Stomach (tissue), 9 donors: ENCODE results near the gene POLE. TPM values are rescaled to one million over a fixed set of nuclear protein-coding genes. Genes with fewer than 3 reads are reported as not detected.

ENCODE experiments used
- DNase-seq, 2 donors: peaks; one replicate each; pipeline versions ENCODE4 v3.0.0 to v3.0.0-alpha.2; 2013 to 2019
- H3K27ac ChIP-seq, 5 donors: fragments of 200-600 bp in 4 of 5; sonication (generic) in 4 of 5; one replicate each; pipeline ENCODE4 v1.5.1; 2013 to 2019; ENCODE audit warnings: mild to moderate bottlenecking in 1 of 5, moderate library complexity in 1 of 5
- H3K27me3 ChIP-seq, 3 donors: fragments of 200-600 bp; sonication (generic); one replicate each; pipeline ENCODE4 v1.5.1; 2017 to 2019; ENCODE audit warnings: mixed run types in 1 of 3
- H3K36me3 ChIP-seq, 4 donors: fragments of 200-600 bp; sonication (generic); 1 replicate in 3 of 4; 2 replicates in 1 of 4; pipeline ENCODE4 v1.5.1; 2016 to 2019
- H3K4me1 ChIP-seq, 4 donors: fragments of 200-600 bp; sonication (generic); one replicate each; pipeline ENCODE4 v1.5.1; 2016 to 2019
- H3K4me3 ChIP-seq, 4 donors: fragments of 200-600 bp; sonication (generic) in 3 of 4; one replicate each; pipeline ENCODE4 v1.5.1; 2016 to 2019; ENCODE audit warnings: mild to moderate bottlenecking in 1 of 4
- H3K9me3 ChIP-seq, 4 donors: fragments of 200-600 bp; sonication (generic); one replicate each; pipeline ENCODE4 v1.5.1; 2016 to 2019
- CTCF ChIP-seq, 7 experiments: fragments of 450-650 bp in 4 of 7; fragments of 200-600 bp in 3 of 7; sonication (generic) in 3 of 7; IDR thresholded peaks; one replicate each; pipeline ENCODE4 v1.5.1; 2016 to 2019; ENCODE audit warnings: antibody characterized with exemption in 7 of 7, control low read depth in 2 of 7, mild to moderate bottlenecking in 1 of 7
- EP300 ChIP-seq: sonication (generic); formaldehyde crosslinking; IDR thresholded peaks from one replicate; pipeline ENCODE4 v1.6.1; 2017; ENCODE audit warnings: antibody characterized with exemption
- POLR2A ChIP-seq, 4 donors: fragments of 450-650 bp; IDR thresholded peaks; one replicate each; pipeline ENCODE4 v1.6.1; 2016; ENCODE audit warnings: antibody characterized with exemption in 4 of 4, control low read depth in 2 of 4, mild to moderate bottlenecking in 1 of 4, moderate library complexity in 1 of 4
- POLR2AphosphoS5 ChIP-seq, 3 donors: sonication (generic); formaldehyde crosslinking; IDR thresholded peaks; one replicate each; pipeline ENCODE4 v1.6.1; 2016; ENCODE audit warnings: antibody characterized with exemption in 3 of 3
- WGBS, 5 donors: extraction: QIAGEN DNeasy Blood & Tissue Kit in 3 of 5; methylation state at CpG; one replicate each; pipeline versions ENCODE4 v1.1.5 to v1.1.7; 2013 to 2018; 5-methylcytosine and 5-hydroxymethylcytosine counted together
- intact Hi-C: fragments of 100-400 bp; cut with DNase I; formaldehyde crosslinking; loops from one replicate; pipeline ENCODE4 v1.15.1; 2023; ENCODE audit warnings: low total_unique reads
- polyA plus RNA-seq, 3 donors: library from polyadenylated mRNA; stranded (reverse); fragments of 200-250 nt; gene quantifications; one replicate each; pipeline ENCODE4 v1.2.3, GENCODE V29; 2013
- total RNA-seq, 5 donors: library from RNA; depleted of rRNA; stranded (reverse); fragments of >200 nt; gene quantifications; one replicate each; pipeline versions ENCODE4 v1.1.0 to v1.2.3, GENCODE V29; 2014 to 2016
- donor health status: healthy with polysubstance abuse.
- donor health status: Bipolar disorder and iron deficiency.
- donor health status: healthy.

POLE gene
- total and polyA plus RNA-seq, 8 donors = 12.7 to 144 (median 43.3) TPM

GRCh38 chr12:132690112-132690511 is 3.0 kb upstream of the POLE start:
- peaks cover 12 to 37% (median 30%) of the 10 kb centered on the region in 4 donors for H3K4me1 ChIP-seq
- H3K27ac ChIP-seq = peak overlapping the region in 4 of 5 donors; percentile 28 to 74 (median 62)
- H3K4me3 ChIP-seq = no peak overlapping the region
- no peaks in the 10 kb centered on the region for H3K9me3 ChIP-seq
- intact Hi-C loops = no loop called here
- no peak for TF ChIP-seq POLR2AphosphoS5 (IDR thresholded peaks at IDR 0.05)
- H3K27me3 ChIP-seq = no peaks in the 10 kb centered on the region
- no peak for DNase-seq
- WGBS, 5 donors = 88 to 96% (median 89%) methylated on average over 9 of the region's 9 CpGs
- H3K36me3 ChIP-seq = peaks cover 4 to 19% (median 17%) of the 10 kb centered on the region in 4 donors

GRCh38 chr12:132689227-132689626 is 2.1 kb upstream of the POLE start:
- Histone ChIP-seq H3K4me1 (peaks cover 10 to 35% (median 29%) of the 10 kb centered on the region in 4 donors), H3K36me3 (peaks cover 4 to 19% (median 17%) of the 10 kb centered on the region in 4 donors), H3K27me3 (no peaks in the 10 kb centered on the region), H3K27ac (peak overlapping the region; percentile 60 to 91 (median 71)), H3K4me3 (peak overlapping the region; percentile 13 to 35 (median 30)), H3K9me3 (no peaks in the 10 kb centered on the region)
- intact Hi-C loops = no loop called here
- TF ChIP-seq POLR2AphosphoS5 (IDR thresholded peaks at IDR 0.05) (peak in 2 of 3 donors; percentile 54 to 60), POLR2A (IDR thresholded peaks at IDR 0.05) (no peak), CTCF (IDR thresholded peaks at IDR 0.05) (no peak)
- 31 to 65% (median 47%) methylated on average over 17 to 18 of the region's 18 CpGs for WGBS, 5 donors
- peak; percentile 72 to 86 for DNase-seq

- TF ChIP-seq POLR2AphosphoS5 (IDR thresholded peaks at IDR 0.05) (no peak), EP300 (no peak), CTCF (IDR thresholded peaks at IDR 0.05) (no peak), POLR2A (IDR thresholded peaks at IDR 0.05) (no peak)
- Histone ChIP-seq H3K4me3 (peak overlapping the region; percentile 91 to 96 (median 93)), H3K4me1 (peaks cover 10 to 35% (median 29%) of the 10 kb centered on the region in 4 donors), H3K36me3 (peaks cover 4 to 19% (median 17%) of the 10 kb centered on the region in 4 donors), H3K27me3 (no peaks in the 10 kb centered on the region), H3K9me3 (no peaks in the 10 kb centered on the region), H3K27ac (peak overlapping the region; percentile 79 to 93 (median 88))
- intact Hi-C loops = no loop called here
- DNase-seq = no peak
- WGBS, 5 donors = 0% methylated on average over 8 to 55 of the region's 55 CpGs
These were observed 324 bp downstream of the POLE start for GRCh38 chr12:132686825-132687210.

GRCh38 chr12:132685400-132685799 is 1.7 kb downstream of the POLE start:
- intact Hi-C loops = no loop called here
- peaks cover 0 to 8% (median 5%) of the 10 kb centered on the region in 4 donors for H3K36me3 ChIP-seq
- peaks cover 10 to 33% (median 28%) of the 10 kb centered on the region in 4 donors for H3K4me1 ChIP-seq
- TF ChIP-seq POLR2A (IDR thresholded peaks at IDR 0.05) (no peak), EP300 (no peak), CTCF (IDR thresholded peaks at IDR 0.05) (no peak), POLR2AphosphoS5 (IDR thresholded peaks at IDR 0.05) (no peak)
- no peak overlapping the region for H3K27ac ChIP-seq
- no peaks in the 10 kb centered on the region for H3K27me3 ChIP-seq
- no peaks in the 10 kb centered on the region for H3K9me3 ChIP-seq
- no peak for DNase-seq
- H3K4me3 ChIP-seq = no peak overlapping the region
- WGBS, 5 donors = 67 to 82% (median 71%) methylated on average over 5 of the region's 5 CpGs

DNA sequence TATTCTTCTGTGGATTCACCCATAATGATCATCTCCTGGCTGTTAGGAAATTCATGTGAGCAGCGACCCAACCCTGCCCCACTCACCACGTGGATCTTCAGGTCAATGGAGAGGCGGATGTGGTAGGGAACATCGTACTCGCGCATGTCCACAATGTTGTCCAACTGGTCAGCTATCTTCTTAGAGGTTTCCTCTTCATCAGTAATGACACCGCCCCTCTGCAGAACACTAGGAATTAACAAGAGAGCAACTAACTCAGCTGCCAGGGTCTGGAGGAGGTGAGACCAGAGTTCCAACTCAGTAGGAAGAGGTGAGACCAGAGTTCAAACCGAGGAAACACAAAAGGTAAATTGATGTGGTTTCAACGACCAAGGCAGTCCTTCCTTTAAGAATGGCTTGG is 9.7 kb downstream of the POLE start:
- Histone ChIP-seq H3K27me3 (no peaks in the 10 kb centered on the region), H3K4me3 (no peak overlapping the region), H3K27ac (no peak overlapping the region), H3K9me3 (no peaks in the 10 kb centered on the region), H3K36me3 (peaks cover 42 to 82% (median 73%) of the 10 kb centered on the region in 4 donors), H3K4me1 (no peaks in the 10 kb centered on the region)
- TF ChIP-seq POLR2AphosphoS5 (IDR thresholded peaks at IDR 0.05) (no peak), CTCF (IDR thresholded peaks at IDR 0.05) (no peak), POLR2A (IDR thresholded peaks at IDR 0.05) (no peak), EP300 (no peak)
- 91 to 95% (median 94%) methylated on average over 9 of the region's 9 CpGs for WGBS, 5 donors
- DNase-seq = no peak
- intact Hi-C loops = no loop called here
